Retinal pigment epithelial cell (primary cell): Measurements from ENCODE around the gene CPS1.

Experiments used
- DNase-seq: peaks from one replicate; pipeline ENCODE4 v3.0.0-alpha.2; 2010; ENCODE audit warnings: low read depth
- H3K4me3 ChIP-seq: 2 replicates; pipeline ENCODE4 v1.5.1; 2011; ENCODE audit warnings: mild to moderate bottlenecking, low read length, control low read depth, moderate library complexity
- CTCF ChIP-seq: conservative IDR thresholded peaks from 2 replicates; pipeline ENCODE4 v1.5.1; 2011; ENCODE audit warnings: low read depth, low read length, control low read depth, inconsistent platforms

Gene CPS1

GRCh38 chr2:210539035-210539434 lies 17.4 kb upstream of the CPS1 start:
- DNase-seq = no peak
- TF ChIP-seq CTCF = no peak
- H3K4me3 ChIP-seq = no peak overlapping the region

GRCh38 chr2:210539578-210540416 lies 16.6 kb upstream of the CPS1 start:
- TF ChIP-seq CTCF = no peak
- DNase-seq = no peak
- no peak overlapping the region for H3K4me3 ChIP-seq

- no peak overlapping the region for H3K4me3 ChIP-seq
- no peak for DNase-seq
- TF ChIP-seq CTCF = no peak
Observed at GRCh38 chr2:210540471-210540870, 15.9 kb upstream of the CPS1 start.

- no peak for DNase-seq
- TF ChIP-seq CTCF = no peak
- H3K4me3 ChIP-seq = no peak overlapping the region
Observed at GRCh38 chr2:210540900-210541289, 15.5 kb upstream of the CPS1 start.

GRCh38 chr2:210541290-210541902 lies 15.0 kb upstream of the CPS1 start:
- DNase-seq = no peak
- no peak for TF ChIP-seq CTCF

GRCh38 chr2:210544007-210544590 lies 12.3 kb upstream of the CPS1 start:
- no peak overlapping the region for H3K4me3 ChIP-seq
- no peak for TF ChIP-seq CTCF
- no peak for DNase-seq

More at GRCh38 chr2:210541290-210541902, 15.0 kb upstream of the CPS1 start:
- no peak overlapping the region for H3K4me3 ChIP-seq
